GM12865 (cell line): ENCODE measurements around the gene EXOC4.

ENCODE experiments used
- DNase-seq: peaks from one replicate; pipeline ENCODE4 v3.0.0; 2010; ENCODE audit warnings: low read depth
- H3K4me3 ChIP-seq: 2 replicates; pipeline ENCODE4 v1.5.1; 2011; ENCODE audit warnings: mild to moderate bottlenecking, low read depth, low read length, control low read depth
- TF ChIP-seq, protein P1 (sequence below): IDR thresholded peaks from 2 replicates; pipeline ENCODE4 v1.5.1; 2011; ENCODE audit warnings: low read length, control low read depth, low read depth, inconsistent platforms; ENCODE audit not compliant: insufficient read depth; ENCODE audit errors: missing control alignments

The EXOC4 gene

GRCh38 chr7:133547981-133548380 is 295.1 kb downstream of the EXOC4 start:
- no peak overlapping the region for H3K4me3 ChIP-seq
- TF ChIP-seq, protein P1, sequence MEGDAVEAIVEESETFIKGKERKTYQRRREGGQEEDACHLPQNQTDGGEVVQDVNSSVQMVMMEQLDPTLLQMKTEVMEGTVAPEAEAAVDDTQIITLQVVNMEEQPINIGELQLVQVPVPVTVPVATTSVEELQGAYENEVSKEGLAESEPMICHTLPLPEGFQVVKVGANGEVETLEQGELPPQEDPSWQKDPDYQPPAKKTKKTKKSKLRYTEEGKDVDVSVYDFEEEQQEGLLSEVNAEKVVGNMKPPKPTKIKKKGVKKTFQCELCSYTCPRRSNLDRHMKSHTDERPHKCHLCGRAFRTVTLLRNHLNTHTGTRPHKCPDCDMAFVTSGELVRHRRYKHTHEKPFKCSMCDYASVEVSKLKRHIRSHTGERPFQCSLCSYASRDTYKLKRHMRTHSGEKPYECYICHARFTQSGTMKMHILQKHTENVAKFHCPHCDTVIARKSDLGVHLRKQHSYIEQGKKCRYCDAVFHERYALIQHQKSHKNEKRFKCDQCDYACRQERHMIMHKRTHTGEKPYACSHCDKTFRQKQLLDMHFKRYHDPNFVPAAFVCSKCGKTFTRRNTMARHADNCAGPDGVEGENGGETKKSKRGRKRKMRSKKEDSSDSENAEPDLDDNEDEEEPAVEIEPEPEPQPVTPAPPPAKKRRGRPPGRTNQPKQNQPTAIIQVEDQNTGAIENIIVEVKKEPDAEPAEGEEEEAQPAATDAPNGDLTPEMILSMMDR, result no peak
- no peak for DNase-seq

DNA sequence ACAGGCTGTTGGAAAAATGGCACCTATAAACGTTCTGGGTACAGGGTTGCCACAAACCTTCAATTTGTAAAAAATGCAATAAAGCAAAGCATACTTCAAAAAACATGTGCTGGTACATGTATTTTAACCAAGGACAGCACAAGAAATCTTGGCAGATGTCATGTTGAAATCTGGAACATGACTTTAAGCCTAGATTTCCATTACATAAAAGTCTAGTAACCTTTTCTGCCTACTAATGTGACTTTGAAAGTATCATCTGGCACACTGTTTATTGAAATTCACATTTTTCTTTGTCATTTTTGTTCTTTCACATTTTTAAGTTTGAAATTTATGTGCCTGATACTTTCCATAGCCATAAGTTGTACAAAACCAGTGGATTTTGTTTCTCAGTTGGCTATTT is 296.8 kb downstream of the EXOC4 start:
- DNase-seq, result no peak
- no peak overlapping the region for H3K4me3 ChIP-seq
- TF ChIP-seq, protein P1, result no peak

- DNase-seq, result no peak
- TF ChIP-seq, protein P1, result no peak
- H3K4me3 ChIP-seq, result no peak overlapping the region
Observed at GRCh38 chr7:133550145-133550544, 297.3 kb downstream of the EXOC4 start.

- DNase-seq, result no peak
- TF ChIP-seq, protein P1, result no peak
- H3K4me3 ChIP-seq, result no peak overlapping the region
Observed at GRCh38 chr7:133550811-133551210, 297.9 kb downstream of the EXOC4 start.

DNA sequence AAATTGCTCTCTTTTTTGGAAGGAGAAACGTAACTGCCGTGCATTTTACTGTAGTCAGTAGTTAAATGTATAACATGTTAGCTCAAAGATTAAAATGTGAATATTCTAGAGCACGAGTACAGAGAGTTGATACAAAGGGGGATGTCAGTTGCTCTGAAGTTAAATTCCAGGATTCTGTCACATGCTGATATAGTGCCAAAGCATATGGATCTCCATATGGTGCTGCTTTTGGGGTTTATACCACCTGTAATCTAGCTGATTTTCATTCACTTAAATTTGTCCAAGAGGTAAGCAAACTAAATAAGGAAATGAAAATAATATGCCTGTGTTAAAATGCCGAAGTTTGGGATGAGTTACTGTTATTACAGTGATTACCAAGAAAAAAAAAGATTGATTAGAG is 298.6 kb downstream of the EXOC4 start:
- no peak overlapping the region for H3K4me3 ChIP-seq
- TF ChIP-seq, protein P1, result no peak
- DNase-seq, result no peak

DNA sequence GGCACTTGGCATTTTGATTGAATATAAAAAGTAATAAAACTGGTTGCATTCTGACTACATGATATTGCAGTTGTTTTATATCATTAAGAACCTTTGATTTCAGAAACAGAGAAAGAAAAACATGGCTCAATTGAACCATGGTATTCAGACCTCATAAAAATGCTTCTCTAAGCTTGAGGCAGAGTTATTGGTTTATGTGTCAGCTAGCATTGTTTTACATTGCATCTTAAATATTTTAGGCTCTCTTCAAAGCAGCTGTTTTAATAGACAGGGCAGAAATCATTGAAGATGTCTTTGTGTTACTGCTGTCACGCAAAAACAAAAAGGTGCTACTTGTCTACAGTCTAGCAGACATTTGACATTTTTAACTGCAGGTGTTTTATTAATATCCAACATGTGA is 299.2 kb downstream of the EXOC4 start:
- TF ChIP-seq, protein P1, result no peak
- no peak overlapping the region for H3K4me3 ChIP-seq
- DNase-seq, result no peak

DNA sequence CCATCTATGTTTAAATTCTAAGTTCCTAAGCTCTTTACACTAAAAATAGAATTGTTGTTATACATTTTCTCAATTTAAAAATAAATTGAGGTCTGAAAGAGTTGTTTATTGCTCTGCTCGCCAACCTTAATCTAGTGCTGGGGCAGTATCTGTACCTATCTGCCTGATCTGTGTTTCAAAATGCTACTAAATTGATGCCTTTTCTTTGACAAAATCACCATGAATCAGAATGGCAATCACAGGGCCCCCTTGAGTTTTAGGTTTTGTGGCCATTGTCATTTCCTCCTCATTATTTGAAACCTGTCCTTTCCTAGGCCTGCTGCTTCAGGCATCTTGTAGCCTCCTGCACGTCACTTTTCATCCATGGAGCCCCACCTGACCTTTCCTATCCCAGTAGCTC is 301.5 kb downstream of the EXOC4 start:
- TF ChIP-seq, protein P1, result no peak
- no peak overlapping the region for H3K4me3 ChIP-seq
- DNase-seq, result no peak
